Esophagus muscularis mucosa (tissue), 4 donors: ENCODE data around the gene TLE6. TPM values are rescaled to one million over a fixed set of nuclear protein-coding genes. Genes with fewer than 3 reads are reported as not detected.

Source experiments
- DNase-seq: peaks from one replicate; pipeline ENCODE4 v3.0.0-alpha.2; 2017; ENCODE audit errors: extremely low spot score
- H3K27ac ChIP-seq, 4 donors: fragments of 200-600 bp; sonication (generic); replicated peaks in 1 of 4; 1 replicate in 3 of 4; 2 replicates in 1 of 4; pipeline ENCODE4 v1.5.1; 2016 to 2019; ENCODE audit warnings: mild to moderate bottlenecking in 1 of 4
- H3K27me3 ChIP-seq, 4 donors: fragments of 200-600 bp; sonication (generic); one replicate each; pipeline versions ENCODE4 v1.5.1 to v1.6.0; 2016 to 2019
- H3K36me3 ChIP-seq, 4 donors: fragments of 200-600 bp; sonication (generic); one replicate each; pipeline ENCODE4 v1.5.1; 2016 to 2019
- H3K4me1 ChIP-seq, 4 donors: fragments of 200-600 bp; sonication (generic); one replicate each; pipeline ENCODE4 v1.5.1; 2016 to 2019
- H3K4me3 ChIP-seq, 4 donors: fragments of 200-600 bp; sonication (generic); 1 replicate in 2 of 4; 2 replicates in 2 of 4; pipeline ENCODE4 v1.5.1; 2016 to 2019; ENCODE audit warnings: mild to moderate bottlenecking in 4 of 4, moderate library complexity in 1 of 4
- H3K9me3 ChIP-seq, 4 donors: fragments of 200-600 bp; sonication (generic); 1 replicate in 3 of 4; 2 replicates in 1 of 4; pipeline ENCODE4 v1.5.1; 2016 to 2019
- EP300 ChIP-seq: sonication (generic); formaldehyde crosslinking; IDR thresholded peaks from one replicate; pipeline ENCODE4 v1.6.1; 2017; ENCODE audit warnings: antibody characterized with exemption
- POLR2A ChIP-seq: fragments of 450-650 bp; IDR thresholded peaks from one replicate; pipeline ENCODE4 v1.6.1; 2017; ENCODE audit warnings: antibody characterized with exemption, moderate library complexity, mild to moderate bottlenecking, low read depth
- POLR2AphosphoS5 ChIP-seq, 2 donors: sonication (generic); formaldehyde crosslinking; IDR thresholded peaks; one replicate each; pipeline ENCODE4 v1.6.1; 2017; ENCODE audit warnings: antibody characterized with exemption in 2 of 2
- WGBS: methylation state at CpG from one replicate; pipeline ENCODE4 v1.1.5; 2018; 5-methylcytosine and 5-hydroxymethylcytosine counted together
- intact Hi-C: fragments of 100-400 bp; cut with DNase I; formaldehyde crosslinking; loops from one replicate; pipeline ENCODE4 v1.15.1; 2023
- total RNA-seq, 4 donors: library from RNA; depleted of rRNA; stranded (reverse); fragments of >200 nt; gene quantifications; one replicate each; pipeline versions ENCODE4 v1.1.0 to v1.2.1, GENCODE V29; 2016
- TF ChIP-seq, protein P1 (sequence below), 3 experiments: fragments of 200-600 bp in 2 of 3; fragments of 450-650 bp in 1 of 3; sonication (generic) in 2 of 3; IDR thresholded peaks; one replicate each; pipeline ENCODE4 v1.5.1; 2017 to 2019; ENCODE audit warnings: antibody characterized with exemption in 3 of 3, mild to moderate bottlenecking in 2 of 3, moderate library complexity in 1 of 3

TLE6 gene
- total RNA-seq, 4 donors from 2014 or later = 0.75 to 1.2 (median 0.91) TPM; not detected in 1

DNA sequence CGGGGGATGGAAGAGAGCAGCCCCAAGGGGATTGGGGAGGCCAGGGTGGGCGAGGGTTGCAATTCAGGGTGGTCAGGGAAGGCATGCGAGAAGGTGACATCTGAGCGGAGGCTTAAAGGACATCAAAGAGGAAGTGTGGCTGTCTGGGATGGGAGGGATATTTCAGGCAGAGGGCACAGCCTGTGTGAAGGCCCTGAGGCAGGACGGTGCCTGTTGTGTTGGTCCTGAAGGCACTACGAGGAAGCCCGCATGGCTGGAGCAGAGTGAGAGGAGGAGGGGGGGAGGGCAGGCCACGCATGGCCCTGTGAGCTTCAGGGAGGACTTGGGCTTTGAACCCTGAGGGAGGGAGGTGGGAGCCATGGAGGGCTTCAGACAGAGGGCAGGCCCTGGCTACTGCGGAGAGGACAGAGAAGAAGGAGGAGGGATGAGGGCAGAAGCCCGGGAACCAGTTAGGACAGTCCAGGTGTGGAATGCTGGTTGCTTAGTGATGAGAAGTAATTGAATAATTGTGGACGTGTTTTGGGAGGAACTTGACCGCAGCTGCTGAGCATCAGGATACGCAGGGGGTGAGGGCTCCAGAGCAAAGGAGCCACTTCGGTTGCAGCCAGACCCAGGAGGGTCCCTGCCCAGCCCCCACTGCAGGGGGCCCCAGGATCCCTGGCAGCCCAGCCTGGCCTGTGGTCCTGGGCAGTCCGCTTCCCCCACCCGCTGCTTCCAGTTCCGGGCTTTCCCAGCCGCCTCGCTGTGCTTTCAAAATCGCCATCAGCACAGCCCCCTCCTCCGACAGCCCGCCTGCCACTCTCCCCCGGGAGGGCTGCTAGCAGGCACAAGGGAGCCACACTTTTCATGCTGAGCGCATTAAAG is 6.2 kb downstream of the TLE6 start:
- H3K4me3 ChIP-seq = peak overlapping the region; percentile 44 to 60 (median 49)
- H3K27me3 ChIP-seq = no peaks in the 10 kb centered on the region
- H3K36me3 ChIP-seq = no peaks in the 10 kb centered on the region
- H3K9me3 ChIP-seq = no peaks in the 10 kb centered on the region
- intact Hi-C loops = loop anchor here (5.0 kb wide), 1 partner anchor 74 kb away; no protein-coding TSS in a partner anchor
- no peak for TF ChIP-seq POLR2A
- TF ChIP-seq, protein P1, sequence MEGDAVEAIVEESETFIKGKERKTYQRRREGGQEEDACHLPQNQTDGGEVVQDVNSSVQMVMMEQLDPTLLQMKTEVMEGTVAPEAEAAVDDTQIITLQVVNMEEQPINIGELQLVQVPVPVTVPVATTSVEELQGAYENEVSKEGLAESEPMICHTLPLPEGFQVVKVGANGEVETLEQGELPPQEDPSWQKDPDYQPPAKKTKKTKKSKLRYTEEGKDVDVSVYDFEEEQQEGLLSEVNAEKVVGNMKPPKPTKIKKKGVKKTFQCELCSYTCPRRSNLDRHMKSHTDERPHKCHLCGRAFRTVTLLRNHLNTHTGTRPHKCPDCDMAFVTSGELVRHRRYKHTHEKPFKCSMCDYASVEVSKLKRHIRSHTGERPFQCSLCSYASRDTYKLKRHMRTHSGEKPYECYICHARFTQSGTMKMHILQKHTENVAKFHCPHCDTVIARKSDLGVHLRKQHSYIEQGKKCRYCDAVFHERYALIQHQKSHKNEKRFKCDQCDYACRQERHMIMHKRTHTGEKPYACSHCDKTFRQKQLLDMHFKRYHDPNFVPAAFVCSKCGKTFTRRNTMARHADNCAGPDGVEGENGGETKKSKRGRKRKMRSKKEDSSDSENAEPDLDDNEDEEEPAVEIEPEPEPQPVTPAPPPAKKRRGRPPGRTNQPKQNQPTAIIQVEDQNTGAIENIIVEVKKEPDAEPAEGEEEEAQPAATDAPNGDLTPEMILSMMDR (IDR thresholded peaks at IDR 0.05) = no peak
- TF ChIP-seq POLR2AphosphoS5 (IDR thresholded peaks at IDR 0.05) = peak; percentile 48 to 60
- peak; percentile 74 for TF ChIP-seq EP300
- 10% methylated on average over 22 of the region's 24 CpGs for WGBS
- H3K27ac ChIP-seq = peak overlapping the region; percentile 85 to 92 (median 90)
- DNase-seq = no peak
- H3K4me1 ChIP-seq = peaks cover 33 to 40% (median 34%) of the 10 kb centered on the region in 4 donors

DNA sequence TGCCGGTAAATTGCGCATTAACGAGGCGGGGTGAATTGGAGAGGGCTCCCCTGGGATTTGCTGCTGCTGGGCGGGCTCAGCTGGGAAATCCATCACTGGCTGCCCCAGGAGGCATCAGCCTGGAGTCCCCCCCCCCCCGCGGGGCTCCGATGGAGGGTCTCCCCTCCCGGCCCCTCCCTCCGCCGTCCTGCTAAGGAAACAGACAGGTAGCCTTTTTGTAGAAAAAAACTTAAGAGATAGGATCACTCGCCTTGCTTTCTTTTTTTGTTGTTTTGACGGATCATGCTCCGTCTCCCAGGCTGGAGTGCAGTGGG is 6.8 kb downstream of the TLE6 start:
- Histone ChIP-seq H3K9me3 (no peaks in the 10 kb centered on the region), H3K27me3 (no peaks in the 10 kb centered on the region), H3K27ac (peak overlapping the region; percentile 85 to 92 (median 90)), H3K4me3 (peak overlapping the region; percentile 44 to 60 (median 49)), H3K36me3 (no peaks in the 10 kb centered on the region), H3K4me1 (peaks cover 30 to 35% (median 32%) of the 10 kb centered on the region in 4 donors)
- 1% methylated on average over 14 of the region's 14 CpGs for WGBS
- no peak for DNase-seq
- no peak for TF ChIP-seq POLR2A
- intact Hi-C loops = loop anchor here (5.0 kb wide), 1 partner anchor 73 kb away; no protein-coding TSS in a partner anchor

DNA sequence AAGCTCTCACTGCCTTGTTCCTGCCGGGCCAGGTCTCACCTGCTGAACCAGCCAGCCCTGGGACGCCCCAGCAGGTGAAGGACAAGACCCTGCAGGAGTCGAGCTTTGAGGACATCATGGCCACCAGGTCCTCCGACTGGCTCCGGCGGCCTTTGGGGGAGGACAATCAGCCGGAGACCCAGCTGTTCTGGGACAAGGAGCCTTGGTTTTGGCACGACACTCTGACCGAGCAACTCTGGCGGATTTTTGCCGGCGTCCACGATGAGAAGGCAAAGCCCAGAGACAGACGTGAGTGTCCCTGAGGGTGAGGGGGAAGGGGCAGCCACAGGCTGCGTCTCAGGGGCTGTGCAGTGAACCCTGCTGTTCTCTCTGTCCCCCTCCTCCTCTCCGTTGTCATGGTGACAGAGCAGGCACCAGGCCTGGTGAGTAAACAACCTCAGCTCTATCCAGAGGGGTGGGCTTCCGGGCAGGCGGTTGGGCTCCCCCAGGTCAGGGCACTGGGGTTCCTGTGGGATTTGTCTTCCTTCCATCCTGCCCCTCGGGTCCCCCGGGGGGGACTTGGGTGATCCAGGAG is 9.7 kb downstream of the TLE6 start:
- TF ChIP-seq POLR2A (no peak), EP300 (no peak), POLR2AphosphoS5 (IDR thresholded peaks at IDR 0.05) (no peak)
- TF ChIP-seq, protein P1 (IDR thresholded peaks at IDR 0.05) = no peak
- H3K9me3 ChIP-seq = no peaks in the 10 kb centered on the region
- WGBS = 37% methylated on average over 13 of the region's 20 CpGs
- peaks cover 26 to 33% (median 27%) of the 10 kb centered on the region in 4 donors for H3K4me1 ChIP-seq
- intact Hi-C loops = loop anchor here (5.0 kb wide), 1 partner anchor 40 kb away; the partner anchor contains the start of gene TLE2
- no peaks in the 10 kb centered on the region for H3K36me3 ChIP-seq
- DNase-seq = no peak
- H3K27ac ChIP-seq = no peak overlapping the region
- no peak overlapping the region for H3K4me3 ChIP-seq
- no peaks in the 10 kb centered on the region for H3K27me3 ChIP-seq

DNA sequence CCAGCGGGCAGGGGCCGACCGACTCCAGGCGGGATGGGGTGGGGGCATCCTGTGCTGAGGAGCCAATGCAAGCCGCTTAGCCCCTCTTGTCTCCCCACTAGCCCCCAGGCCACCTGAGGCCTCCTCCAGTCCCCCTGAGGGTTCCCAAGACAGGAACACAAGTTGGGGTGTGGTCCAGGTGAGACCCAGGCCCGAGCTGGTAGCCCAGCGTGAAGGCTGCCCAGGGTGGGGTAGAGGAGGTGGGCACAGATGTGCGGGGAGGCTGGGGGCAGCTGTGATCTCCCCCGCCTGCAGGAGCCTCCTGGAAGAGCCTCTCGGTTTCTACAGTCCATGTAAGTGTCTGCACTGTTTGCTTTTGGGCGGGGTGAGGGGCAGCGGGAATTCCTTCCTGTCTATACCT is 10.4 kb downstream of the TLE6 start:
- no peak for DNase-seq
- no peaks in the 10 kb centered on the region for H3K27me3 ChIP-seq
- no peak overlapping the region for H3K4me3 ChIP-seq
- H3K9me3 ChIP-seq = no peaks in the 10 kb centered on the region
- WGBS = 87% methylated on average over 3 of the region's 12 CpGs
- no peak for TF ChIP-seq EP300
- TF ChIP-seq POLR2AphosphoS5 (IDR thresholded peaks at IDR 0.05) = no peak
- TF ChIP-seq POLR2A = no peak
- TF ChIP-seq, protein P1 (IDR thresholded peaks at IDR 0.05) = no peak
- H3K36me3 ChIP-seq = no peaks in the 10 kb centered on the region
- H3K27ac ChIP-seq = no peak overlapping the region
- intact Hi-C loops = loop anchor here (5.0 kb wide), 1 partner anchor 40 kb away; the partner anchor contains the start of gene TLE2
- peaks cover 19 to 25% (median 20%) of the 10 kb centered on the region in 4 donors for H3K4me1 ChIP-seq

DNA sequence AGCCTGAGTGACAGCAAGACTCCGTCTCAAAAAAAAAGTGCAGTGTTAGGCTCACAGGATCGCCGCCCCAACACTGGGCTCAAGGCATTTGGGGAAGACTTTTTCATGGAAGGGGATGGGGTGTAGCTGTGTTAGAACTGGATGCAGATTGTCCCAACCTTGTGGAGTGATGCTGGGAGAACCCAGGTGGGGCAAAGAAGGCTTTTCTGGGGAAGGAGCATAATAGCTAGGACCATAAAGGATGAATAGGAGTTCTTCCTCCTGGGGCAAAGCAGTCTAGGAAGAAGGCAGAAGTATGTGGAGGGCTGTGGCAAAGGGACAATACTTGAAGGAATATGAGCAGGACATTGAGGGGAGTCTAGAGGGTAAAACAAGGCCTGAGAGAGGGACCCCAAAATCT is 11.2 kb downstream of the TLE6 start:
- Histone ChIP-seq H3K9me3 (no peaks in the 10 kb centered on the region), H3K27ac (no peak overlapping the region), H3K27me3 (no peaks in the 10 kb centered on the region), H3K4me3 (no peak overlapping the region), H3K36me3 (no peaks in the 10 kb centered on the region), H3K4me1 (peaks cover 11 to 17% (median 12%) of the 10 kb centered on the region in 4 donors)
- TF ChIP-seq, protein P1 (IDR thresholded peaks at IDR 0.05) = no peak
- intact Hi-C loops = loop anchor here (5.0 kb wide), 1 partner anchor 39 kb away; the partner anchor contains the start of gene TLE2
- no peak for DNase-seq
- 97% methylated on average over 3 of the region's 3 CpGs for WGBS
